CD4-positive, alpha-beta T cell treated with Interleukin-6 at 100 ng/mL for 8 hours (primary cell): ENCODE results near the gene DTD2.
"Not testable (repeated sequence)": the region's sequence is repeated elsewhere in the genome, so short reads cannot be mapped to it uniquely, and the experiment has no call there.

Experiments
- DNase-seq: peaks from one replicate; pipeline ENCODE4 v3.0.0-alpha.2; 2020; ENCODE audit warnings: mixed read lengths, low spot score

The DTD2 gene

GRCh38 chr14:31441273-31442111 is 15.8 kb downstream of the DTD2 start:
- DNase-seq: no peak

- no peak for DNase-seq
Observed at GRCh38 chr14:31440280-31440679, 17.0 kb downstream of the DTD2 start.

- no peak for DNase-seq
Observed at GRCh38 chr14:31439561-31439960, 17.7 kb downstream of the DTD2 start.

DNA sequence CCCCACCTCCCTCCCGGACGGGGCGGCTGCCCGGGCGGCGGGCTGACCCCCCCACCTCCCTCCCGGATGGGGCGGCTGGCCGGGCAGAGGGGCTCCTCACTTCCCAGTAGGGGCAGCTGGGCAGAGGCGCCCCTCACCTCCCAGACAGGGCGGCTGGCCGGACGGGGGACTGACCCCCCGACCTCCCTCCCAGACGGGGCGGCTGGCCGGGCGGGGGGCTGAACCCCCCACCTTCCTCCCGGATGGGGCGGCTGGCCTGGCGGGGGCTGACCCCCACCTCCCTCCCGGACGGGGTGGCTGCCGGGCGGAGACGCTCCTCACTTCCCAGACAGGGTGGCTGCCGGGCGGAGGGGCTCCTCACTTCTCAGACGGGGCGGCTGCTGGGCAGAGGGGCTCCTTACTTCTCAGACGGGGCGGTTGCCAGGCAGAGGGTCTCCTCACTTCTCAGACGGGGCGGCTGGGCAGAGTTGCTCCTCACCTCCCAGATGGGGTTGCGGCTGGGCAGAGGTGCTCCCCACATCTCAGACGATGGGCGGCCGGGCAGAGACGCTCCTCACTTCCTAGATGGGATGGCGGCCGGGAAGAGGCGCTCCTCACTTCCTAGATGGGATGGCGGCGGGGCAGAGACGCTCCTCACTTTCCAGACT is 20.1 kb downstream of the DTD2 start:
- DNase-seq: not testable (repeated sequence)

GRCh38 chr14:31435276-31435675 is 22.0 kb downstream of the DTD2 start:
- DNase-seq: no peak

- DNase-seq: no peak
Observed at GRCh38 chr14:31430634-31431264, 26.6 kb downstream of the DTD2 start.

GRCh38 chr14:31429791-31430190 is 27.5 kb downstream of the DTD2 start:
- DNase-seq: no peak

DNA sequence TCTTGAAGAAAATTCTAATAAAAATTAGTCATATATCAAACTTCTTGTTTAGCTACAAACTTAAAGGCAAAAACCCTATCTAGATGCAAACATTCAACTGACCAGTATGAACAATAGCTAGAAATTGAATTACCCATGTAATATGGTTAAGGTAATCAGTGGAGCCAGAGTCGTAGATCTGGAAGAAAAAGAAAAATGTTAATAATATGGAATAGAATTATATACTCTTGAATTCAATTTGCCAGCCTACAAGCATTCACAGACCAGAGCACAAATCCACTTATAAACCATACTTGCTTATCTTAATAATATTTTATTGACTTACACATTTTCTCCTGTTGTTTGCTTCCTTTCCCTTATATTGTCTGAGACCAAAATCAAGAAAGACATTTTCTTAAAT is 29.3 kb downstream of the DTD2 start:
- no peak for DNase-seq

GRCh38 chr14:31426663-31427062 is 30.6 kb downstream of the DTD2 start:
- no peak for DNase-seq

GRCh38 chr14:31425905-31426304 is 31.4 kb downstream of the DTD2 start:
- no peak for DNase-seq

GRCh38 chr14:31421200-31421599 is 36.1 kb downstream of the DTD2 start:
- DNase-seq: no peak

GRCh38 chr14:31420319-31421111 is 36.8 kb downstream of the DTD2 start, which contains the start of gene HEATR5A:
Gene HEATR5A (minus strand): TSS chr14:31420550. CDS start chr14:31402975, 17,575 bp downstream.
- peak; percentile 87 for DNase-seq

GRCh38 chr14:31419967-31420318 is 37.4 kb downstream of the DTD2 start:
- DNase-seq: peak; percentile 4

DNA sequence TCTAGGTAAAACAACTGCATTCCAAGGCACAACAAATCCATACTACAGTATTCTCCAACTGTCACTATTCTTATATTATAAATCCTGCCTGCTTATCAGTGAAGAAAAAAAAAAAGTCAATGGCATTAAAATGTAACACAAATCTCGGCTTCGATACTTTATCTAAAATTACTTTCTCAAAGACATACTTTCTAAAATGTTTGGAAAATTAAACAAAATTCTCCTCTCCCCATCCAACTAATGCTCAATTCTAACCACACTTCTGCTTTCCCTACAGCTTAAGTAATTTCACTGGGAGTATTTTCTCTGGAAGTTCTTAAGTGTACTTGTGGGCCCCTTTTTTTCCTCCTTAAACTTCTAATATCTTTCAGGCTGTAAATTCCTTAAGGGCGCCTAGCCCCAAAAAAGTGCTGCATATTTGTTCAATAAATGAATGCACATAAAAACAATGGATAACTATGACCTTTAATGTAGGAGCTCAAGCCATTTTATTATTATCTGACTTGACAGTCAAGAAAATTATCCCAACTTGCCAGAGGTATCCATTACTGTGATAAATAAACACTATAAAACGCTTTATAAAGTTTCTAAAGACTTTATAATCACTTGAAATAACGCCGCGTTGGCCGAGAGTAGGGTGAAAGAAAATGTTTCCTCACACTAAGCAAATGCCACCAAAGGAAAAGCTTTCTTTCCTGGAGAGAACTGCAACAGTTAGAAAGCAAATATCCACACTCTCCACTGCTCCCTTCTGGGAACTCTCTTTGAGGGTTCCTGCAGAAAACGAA is 37.9 kb downstream of the DTD2 start:
- DNase-seq: no peak

DNA sequence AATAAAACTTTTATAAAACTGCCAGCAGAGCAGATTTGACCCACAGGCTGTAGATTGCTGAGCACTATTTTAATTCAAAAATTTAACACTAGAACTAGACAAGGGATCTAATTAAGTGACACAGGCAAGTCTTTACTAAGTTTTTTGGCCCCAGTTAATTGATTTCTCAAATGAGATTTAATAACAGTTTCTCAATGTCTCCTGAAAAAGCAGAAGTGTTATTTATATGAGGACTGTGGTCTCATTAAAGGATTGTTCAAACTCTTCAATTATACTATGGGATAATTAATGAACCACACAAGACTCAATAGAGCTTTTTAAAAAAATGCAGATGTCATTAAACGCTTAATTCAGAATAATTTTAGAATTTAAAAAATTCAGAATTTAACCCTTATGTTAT is 38.9 kb downstream of the DTD2 start:
- DNase-seq: no peak

- DNase-seq: no peak
Observed at GRCh38 chr14:31414190-31414833, 43.0 kb downstream of the DTD2 start.

DNA sequence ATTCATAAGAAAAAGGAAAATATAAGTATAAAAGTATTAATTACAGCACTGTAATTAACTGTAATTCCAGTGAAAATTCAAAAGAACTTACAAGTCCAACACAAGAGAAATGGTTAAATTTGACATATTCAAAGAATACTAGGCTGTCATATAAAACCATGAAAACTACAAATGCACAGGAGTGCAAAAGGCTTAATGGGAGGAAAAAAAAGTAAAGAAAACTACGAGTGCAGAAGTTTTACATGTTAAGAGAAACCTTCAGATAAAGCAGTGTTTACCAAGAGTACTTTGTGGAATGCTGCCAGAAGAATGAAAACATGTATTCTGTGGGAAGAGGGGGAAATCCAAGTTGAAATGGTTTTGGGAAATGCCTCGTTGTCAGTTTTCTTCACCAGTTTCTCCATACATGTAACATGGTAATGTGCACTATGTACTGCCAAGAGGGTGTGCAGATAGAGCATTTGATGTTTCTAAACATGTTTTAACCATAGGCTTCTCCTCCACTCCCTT is 46.0 kb downstream of the DTD2 start:
- no peak for DNase-seq

GRCh38 chr14:31410048-31410650 is 47.2 kb downstream of the DTD2 start:
- no peak for DNase-seq

DNA sequence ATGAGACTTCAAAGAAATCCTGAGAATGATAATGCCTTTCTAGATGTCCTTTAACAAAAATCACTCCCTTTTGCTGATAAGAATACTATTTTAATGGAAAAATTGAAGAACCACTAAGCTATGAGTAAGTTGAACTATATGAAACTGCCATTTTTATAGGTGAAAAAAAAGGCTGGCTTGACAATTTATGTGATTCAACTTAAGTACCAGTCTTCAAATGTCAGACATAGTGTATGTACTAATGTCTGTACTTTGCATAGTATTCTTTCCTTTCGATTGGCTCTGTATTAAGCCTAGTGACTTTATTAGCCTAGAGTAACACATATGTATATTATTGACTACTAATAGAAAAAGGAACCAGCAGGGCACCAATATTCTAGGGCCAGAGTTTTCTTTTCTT is 48.9 kb downstream of the DTD2 start:
- no peak for DNase-seq

GRCh38 chr14:31405599-31406232 is 51.6 kb downstream of the DTD2 start:
- no peak for DNase-seq
